GM12878 (cell line): ENCODE results near the gene HOXB3.

Experiments
- CBX5 ChIP-seq: sonication (generic); IDR thresholded peaks from 2 replicates; pipeline ENCODE4 v1.6.1; 2016; ENCODE audit warnings: low read depth, moderate library complexity, mild to moderate bottlenecking, inconsistent platforms
- CTCF ChIP-seq, 3 experiments: IDR thresholded peaks in 2 of 3; conservative IDR thresholded peaks in 1 of 3; 2 replicates each; pipeline ENCODE4 v1.5.1; 2011; ENCODE audit warnings: low read depth in 3 of 3, low read length in 3 of 3, mild to moderate bottlenecking in 3 of 3, control low read depth in 2 of 3, moderate library complexity in 2 of 3, inconsistent platforms in 1 of 3, mixed read lengths in 1 of 3; ENCODE audit not compliant: control insufficient read depth in 2 of 3, insufficient read depth in 1 of 3; ENCODE audit errors: extremely low read depth in 1 of 3
- ESRRA ChIP-seq: IDR thresholded peaks from 2 replicates; pipeline ENCODE4 v1.6.1; 2012; ENCODE audit warnings: mild to moderate bottlenecking, low read length, improper control_type of control experiment
- EZH2 ChIP-seq: IDR thresholded peaks from 2 replicates; pipeline ENCODE4 v1.6.1; 2012; ENCODE audit warnings: low read depth, mild to moderate bottlenecking, control low read depth, inconsistent platforms, low read length, borderline replicate concordance; ENCODE audit not compliant: control insufficient read depth
- HDAC2 ChIP-seq: fragments of 200-600 bp; sonication (generic); IDR thresholded peaks from 2 replicates; pipeline ENCODE4 v1.6.1; 2017
- HDAC6 ChIP-seq: fragments of 200-600 bp; sonication (generic); IDR thresholded peaks from one replicate; pipeline ENCODE4 v1.8.0; 2017; ENCODE audit warnings: antibody characterized with exemption; ENCODE audit not compliant: unreplicated experiment
- NFIC ChIP-seq: IDR thresholded peaks from 2 replicates; pipeline ENCODE4 v1.6.1; 2012; ENCODE audit warnings: low read depth, mild to moderate bottlenecking, inconsistent platforms, low read length, moderate library complexity
- POLR2A ChIP-seq: IDR thresholded peaks from 2 replicates; pipeline ENCODE4 v1.6.1; 2011; ENCODE audit warnings: low read depth, mild to moderate bottlenecking, low read length
- RAD51 ChIP-seq: fragments of 450-650 bp; IDR thresholded peaks from 2 replicates; pipeline ENCODE4 v1.6.1; 2016; ENCODE audit warnings: moderate library complexity, mild to moderate bottlenecking, inconsistent platforms
- TBL1XR1 ChIP-seq: IDR thresholded peaks from 2 replicates; pipeline ENCODE4 v1.6.1; 2012; ENCODE audit warnings: low read depth, low read length, improper control_type of control experiment
- TF ChIP-seq, protein P1 (sequence below): fragments of 450-650 bp; conservative IDR thresholded peaks from 2 replicates; pipeline ENCODE4 v1.6.1; 2017; ENCODE audit warnings: mild to moderate bottlenecking, moderate library complexity

- TF ChIP-seq CBX5: no peak
- no peak for TF ChIP-seq POLR2A
- TF ChIP-seq EZH2: no peak
- no peak for TF ChIP-seq CTCF (IDR thresholded peaks at IDR 0.05 in 2 of 3, conservative IDR thresholded peaks at IDR 0.05 in 1 of 3; ENCODE audit: control insufficient read depth in 2 of 3, extremely low read depth in 1 of 3, insufficient read depth in 1 of 3, low read depth in 3 of 3, low read length in 3 of 3)
- no peak for TF ChIP-seq TBL1XR1
- TF ChIP-seq HDAC2: no peak
- TF ChIP-seq, protein P1, sequence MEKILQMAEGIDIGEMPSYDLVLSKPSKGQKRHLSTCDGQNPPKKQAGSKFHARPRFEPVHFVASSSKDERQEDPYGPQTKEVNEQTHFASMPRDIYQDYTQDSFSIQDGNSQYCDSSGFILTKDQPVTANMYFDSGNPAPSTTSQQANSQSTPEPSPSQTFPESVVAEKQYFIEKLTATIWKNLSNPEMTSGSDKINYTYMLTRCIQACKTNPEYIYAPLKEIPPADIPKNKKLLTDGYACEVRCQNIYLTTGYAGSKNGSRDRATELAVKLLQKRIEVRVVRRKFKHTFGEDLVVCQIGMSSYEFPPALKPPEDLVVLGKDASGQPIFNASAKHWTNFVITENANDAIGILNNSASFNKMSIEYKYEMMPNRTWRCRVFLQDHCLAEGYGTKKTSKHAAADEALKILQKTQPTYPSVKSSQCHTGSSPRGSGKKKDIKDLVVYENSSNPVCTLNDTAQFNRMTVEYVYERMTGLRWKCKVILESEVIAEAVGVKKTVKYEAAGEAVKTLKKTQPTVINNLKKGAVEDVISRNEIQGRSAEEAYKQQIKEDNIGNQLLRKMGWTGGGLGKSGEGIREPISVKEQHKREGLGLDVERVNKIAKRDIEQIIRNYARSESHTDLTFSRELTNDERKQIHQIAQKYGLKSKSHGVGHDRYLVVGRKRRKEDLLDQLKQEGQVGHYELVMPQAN: no peak
- no peak for TF ChIP-seq NFIC
- no peak for TF ChIP-seq ESRRA
- TF ChIP-seq RAD51: no peak
- TF ChIP-seq HDAC6: no peak
These were observed 7.4 kb upstream of the HOXB3 start for GRCh38 chr17:48597528-48597777.
